ENCODE results near the gene PROSER1.

PROSER1 gene

GRCh38 chr13:39054112-39054511 is 16.2 kb upstream of the PROSER1 start:
- no peak overlapping the region for H3K4me3 ChIP-seq (ENCODE audit: low read length)
- TF ChIP-seq CTCF (IDR thresholded peaks at IDR 0.05; ENCODE audit: insufficient read depth, low read depth, low read length, missing control alignments) = no peak
- DNase-seq (ENCODE audit: low read depth) = no peak

- DNase-seq (ENCODE audit: low read depth) = no peak
- TF ChIP-seq CTCF (IDR thresholded peaks at IDR 0.05; ENCODE audit: insufficient read depth, low read depth, low read length, missing control alignments) = no peak
- no peak overlapping the region for H3K4me3 ChIP-seq (ENCODE audit: low read length)
Observed at GRCh38 chr13:39052944-39053343, 15.1 kb upstream of the PROSER1 start.

- no peak overlapping the region for H3K4me3 ChIP-seq (ENCODE audit: low read length)
- peak; percentile 48 for TF ChIP-seq CTCF (IDR thresholded peaks at IDR 0.05; ENCODE audit: insufficient read depth, low read depth, low read length, missing control alignments)
- DNase-seq (ENCODE audit: low read depth) = peak; percentile 40
Observed at GRCh38 chr13:39051157-39051556, 13.3 kb upstream of the PROSER1 start.

GRCh38 chr13:39049274-39049673 is 11.4 kb upstream of the PROSER1 start:
- peak; percentile 39 for DNase-seq (ENCODE audit: low read depth)
- no peak for TF ChIP-seq CTCF (IDR thresholded peaks at IDR 0.05; ENCODE audit: insufficient read depth, low read depth, low read length, missing control alignments)

GRCh38 chr13:39048806-39049205 is 10.9 kb upstream of the PROSER1 start:
- TF ChIP-seq CTCF (IDR thresholded peaks at IDR 0.05; ENCODE audit: insufficient read depth, low read depth, low read length, missing control alignments) = no peak
- DNase-seq (ENCODE audit: low read depth) = no peak
- H3K4me3 ChIP-seq (ENCODE audit: low read length) = no peak overlapping the region

More at GRCh38 chr13:39049274-39049673, 11.4 kb upstream of the PROSER1 start:
- no peak overlapping the region for H3K4me3 ChIP-seq (ENCODE audit: low read length)

- DNase-seq (ENCODE audit: low read depth) = peak; percentile 72
- H3K4me3 ChIP-seq (ENCODE audit: low read length) = no peak overlapping the region
- TF ChIP-seq CTCF (IDR thresholded peaks at IDR 0.05; ENCODE audit: insufficient read depth, low read depth, low read length, missing control alignments) = peak; percentile 73
Observed at GRCh38 chr13:39047560-39047959, 9.7 kb upstream of the PROSER1 start.

GRCh38 chr13:39044536-39044935 is 6.6 kb upstream of the PROSER1 start:
- H3K4me3 ChIP-seq (ENCODE audit: low read length) = no peak overlapping the region
- TF ChIP-seq CTCF (IDR thresholded peaks at IDR 0.05; ENCODE audit: insufficient read depth, low read depth, low read length, missing control alignments) = no peak
- no peak for DNase-seq (ENCODE audit: low read depth)

Data from epithelial cell of esophagus (primary cell).